GM19099 (cell line): ENCODE data around the gene SHANK2.

ENCODE experiments used
- POLR2A ChIP-seq: IDR thresholded peaks from 3 replicates; pipeline ENCODE4 v1.6.1; 2011; ENCODE audit warnings: low read depth; ENCODE audit not compliant: insufficient read length; ENCODE audit errors: extremely low read depth

Gene SHANK2

GRCh38 chr11:71221201-71221600, 31.2 kb downstream of the SHANK2 start:
- no peak for TF ChIP-seq POLR2A

- TF ChIP-seq POLR2A, result no peak
Observed at GRCh38 chr11:71218789-71219499, 33.4 kb downstream of the SHANK2 start.

GRCh38 chr11:71215425-71215965, 36.9 kb downstream of the SHANK2 start:
- no peak for TF ChIP-seq POLR2A

GRCh38 chr11:71214553-71215424, 37.6 kb downstream of the SHANK2 start:
- no peak for TF ChIP-seq POLR2A

DNA sequence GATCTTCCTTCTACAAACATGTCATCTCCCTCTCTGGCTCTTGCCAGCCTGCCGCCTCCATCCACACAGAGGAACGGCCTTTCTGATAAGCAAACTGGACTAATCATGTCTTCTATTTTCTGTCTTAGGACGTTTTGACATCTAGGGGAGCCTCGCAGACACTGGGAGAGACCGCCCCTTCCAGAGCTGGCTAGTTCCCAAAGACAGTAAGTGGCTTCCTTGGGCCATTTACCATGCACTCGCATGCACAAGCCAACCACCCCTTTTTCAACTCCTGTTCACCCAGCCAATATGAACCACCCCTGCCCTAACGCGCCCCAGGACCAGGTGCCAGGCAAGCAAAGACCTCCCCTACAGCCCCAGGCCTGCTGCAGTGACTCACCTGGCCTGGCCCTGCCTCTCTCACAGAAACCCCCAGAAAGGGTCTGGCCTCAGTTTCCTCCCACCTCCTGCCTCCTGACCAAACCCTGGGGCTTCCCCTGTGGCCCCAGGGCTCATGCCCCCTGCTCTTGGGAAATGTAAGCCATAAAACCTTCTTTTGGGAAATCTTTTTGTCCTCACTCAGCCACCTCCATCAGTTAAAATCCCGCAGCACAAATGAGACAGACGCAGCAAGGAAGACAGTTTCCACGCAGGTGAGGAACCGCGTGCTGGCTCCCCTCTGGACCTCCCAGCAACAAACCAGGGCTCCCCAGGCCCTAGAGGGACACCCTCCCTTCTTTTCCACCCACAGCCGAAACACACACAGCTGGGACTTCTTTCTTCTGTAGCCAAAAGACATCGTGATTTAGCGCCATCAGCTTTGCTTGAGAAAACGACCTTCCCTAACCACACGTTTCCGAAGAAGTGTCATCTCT, 38.5 kb downstream of the SHANK2 start:
- no peak for TF ChIP-seq POLR2A

GRCh38 chr11:71212871-71213559, 39.4 kb downstream of the SHANK2 start:
- TF ChIP-seq POLR2A, result no peak

DNA sequence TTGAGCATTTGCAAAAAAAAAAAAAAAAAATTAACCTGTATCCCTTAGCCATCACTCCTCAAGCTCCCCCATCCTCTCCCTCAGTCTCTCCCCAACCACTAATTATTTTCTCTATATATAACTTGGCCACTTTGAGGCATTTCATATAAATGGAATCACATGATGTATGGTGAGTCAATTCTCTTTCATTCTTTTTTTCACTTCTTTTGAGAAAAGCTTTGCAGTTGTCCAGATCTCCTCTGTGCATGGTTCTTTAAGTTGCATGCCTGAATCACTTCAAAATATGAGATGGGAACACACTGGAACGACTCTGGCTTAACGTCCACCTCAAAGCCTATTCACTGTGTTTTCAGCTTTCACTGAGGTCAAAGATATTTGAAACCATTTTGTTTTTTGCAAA, 40.7 kb downstream of the SHANK2 start:
- no peak for TF ChIP-seq POLR2A

DNA sequence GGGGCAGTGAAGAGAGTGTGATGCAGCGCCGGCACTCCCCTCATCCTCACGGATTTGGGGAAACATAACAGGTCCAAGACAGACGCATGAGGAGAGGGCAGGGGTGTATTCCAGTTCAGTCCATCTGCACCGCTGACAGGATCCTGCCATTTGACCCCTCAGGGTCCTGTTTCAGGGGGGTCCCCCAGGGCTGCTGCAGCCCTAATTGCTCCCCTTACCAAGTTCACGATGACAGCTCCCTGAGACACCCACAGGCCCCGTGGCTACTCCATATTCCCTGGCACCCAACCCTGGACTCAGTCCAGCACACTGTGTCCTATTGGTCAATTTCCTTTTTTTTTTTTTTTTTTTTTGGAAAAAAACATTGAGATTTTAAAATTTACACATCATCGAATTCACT, 41.5 kb downstream of the SHANK2 start:
- no peak for TF ChIP-seq POLR2A

- no peak for TF ChIP-seq POLR2A
Observed at GRCh38 chr11:71209656-71210055, 42.7 kb downstream of the SHANK2 start.

- no peak for TF ChIP-seq POLR2A
Observed at GRCh38 chr11:71209181-71209580, 43.2 kb downstream of the SHANK2 start.

GRCh38 chr11:71208011-71208774, 44.2 kb downstream of the SHANK2 start:
- TF ChIP-seq POLR2A, result no peak

DNA sequence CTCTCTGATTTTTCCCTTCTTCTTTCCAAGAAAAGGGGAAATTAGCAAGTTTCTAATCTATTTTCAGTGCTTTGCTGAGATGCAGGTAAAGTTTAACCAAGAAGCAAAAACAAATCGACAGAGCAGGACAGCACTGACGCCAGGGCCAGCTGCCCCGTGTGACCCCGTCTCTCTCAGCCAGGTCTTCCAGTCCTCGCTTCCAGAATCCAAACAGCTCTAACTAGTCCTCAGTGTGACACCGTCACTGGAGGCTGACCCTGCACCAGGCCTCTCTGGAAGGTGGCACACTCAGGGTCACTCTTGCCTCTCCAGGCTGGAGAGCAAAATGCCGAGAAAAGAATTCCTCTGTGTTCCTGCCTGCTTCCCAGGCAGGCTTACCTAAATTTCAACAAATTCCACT, 44.8 kb downstream of the SHANK2 start:
- TF ChIP-seq POLR2A, result no peak

DNA sequence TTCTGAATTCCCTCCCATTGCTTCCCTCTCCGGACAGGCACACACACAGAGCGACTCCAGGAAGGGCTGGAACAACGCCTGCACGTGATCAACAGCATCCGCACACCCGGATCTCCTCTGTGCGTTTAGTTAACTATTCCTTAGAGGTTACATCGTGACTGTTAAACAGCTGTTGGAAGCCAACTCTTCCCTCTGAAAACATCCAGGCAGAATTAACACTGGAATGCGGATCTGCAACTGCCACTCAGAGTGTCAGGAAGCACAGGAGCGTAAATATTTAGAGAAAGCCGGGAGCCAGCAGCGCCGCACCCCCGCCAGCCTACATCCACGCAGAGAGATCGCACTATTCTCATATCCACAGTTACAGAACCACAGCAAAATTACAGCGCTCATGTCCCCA, 46.2 kb downstream of the SHANK2 start:
- TF ChIP-seq POLR2A, result no peak
